ENCODE data around the gene HNRNPUL1. TPM values are rescaled to one million over a fixed set of nuclear protein-coding genes. Genes with fewer than 3 reads are reported as not detected.
"Not testable (repeated sequence)": the region's sequence is repeated elsewhere in the genome, so short reads cannot be mapped to it uniquely, and the experiment has no call there.

Gene HNRNPUL1
- total and polyA plus RNA-seq, 12 donors: 55.5 to 151 (median 106) TPM

- DNase-seq: no peak
- peaks cover 0 to 39% (median 0%) of the 10 kb centered on the region in 7 donors for H3K27me3 ChIP-seq
- ATAC-seq: no peak
- peaks cover 0 to 14% (median 0%) of the 10 kb centered on the region in 9 donors for H3K36me3 ChIP-seq
- no peak overlapping the region for H3K27ac ChIP-seq
- no peak overlapping the region for H3K4me3 ChIP-seq
- no peak for TF ChIP-seq CTCF (IDR thresholded peaks at IDR 0.05)
- WGBS, 2 donors: 86 to 87% methylated on average over 3 of the region's 3 CpGs
- intact Hi-C loops (cut with DNase I): loop anchor here in 3 of 10 donors (5.0 kb wide), 1 partner anchor 34 kb away; the partner anchor contains the start of gene HNRNPUL1 (in 3 of the 3)
- no peaks in the 10 kb centered on the region for H3K9me3 ChIP-seq
- H3K4me1 ChIP-seq: peaks cover 5 to 23% (median 15%) of the 10 kb centered on the region in 9 donors
Observed at GRCh38 chr19:41228486-41228885, 35.7 kb upstream of the HNRNPUL1 start.

- not testable (repeated sequence) for H3K4me3 ChIP-seq, DNase-seq, H3K9me3 ChIP-seq, ATAC-seq, H3K27ac ChIP-seq
- peaks cover 0 to 21% (median 0%) of the 10 kb centered on the region in 9 donors for H3K36me3 ChIP-seq
- WGBS, 2 donors: 84 to 95% methylated on average over 5 of the region's 5 CpGs
- peaks cover 0 to 39% (median 0%) of the 10 kb centered on the region in 7 donors for H3K27me3 ChIP-seq
- intact Hi-C loops (cut with DNase I): loop anchor here in 3 of 10 donors (5.0 kb wide), 1 partner anchor 33 kb away; the partner anchor contains the start of gene HNRNPUL1 (in 3 of the 3)
- peaks cover 5 to 21% (median 15%) of the 10 kb centered on the region in 9 donors for H3K4me1 ChIP-seq
Observed at GRCh38 chr19:41229338-41229737, 34.8 kb upstream of the HNRNPUL1 start.

- DNase-seq (no peak), ATAC-seq (no peak)
- H3K36me3 ChIP-seq: peaks cover 0 to 26% (median 3%) of the 10 kb centered on the region in 9 donors
- 97% methylated on average over 3 of the region's 3 CpGs for WGBS, 2 donors
- peaks cover 0 to 32% (median 0%) of the 10 kb centered on the region in 7 donors for H3K27me3 ChIP-seq
- no peak overlapping the region for H3K27ac ChIP-seq
- no peaks in the 10 kb centered on the region for H3K9me3 ChIP-seq
- H3K4me3 ChIP-seq: no peak overlapping the region
- no peak for TF ChIP-seq CTCF (IDR thresholded peaks at IDR 0.05)
- peaks cover 5 to 21% (median 15%) of the 10 kb centered on the region in 9 donors for H3K4me1 ChIP-seq
- intact Hi-C loops (cut with DNase I): no loop called here
Observed at GRCh38 chr19:41230067-41230857, 33.9 kb upstream of the HNRNPUL1 start.

- H3K27ac ChIP-seq: peak overlapping the region in 1 of 10 donors; percentile 49
- H3K27me3 ChIP-seq: peaks cover 0 to 9% (median 0%) of the 10 kb centered on the region in 7 donors
- intact Hi-C loops (cut with DNase I): no loop called here
- ATAC-seq: no peak
- TF ChIP-seq CTCF (IDR thresholded peaks at IDR 0.05): no peak
- no peak overlapping the region for H3K4me3 ChIP-seq
- peaks cover 0 to 8% (median 0%) of the 10 kb centered on the region in 9 donors for H3K4me1 ChIP-seq
- no peak for DNase-seq
- WGBS, 2 donors: 97% methylated on average over 8 of the region's 8 CpGs
- H3K36me3 ChIP-seq: peaks cover 0 to 50% (median 3%) of the 10 kb centered on the region in 9 donors
- no peaks in the 10 kb centered on the region for H3K9me3 ChIP-seq
Observed at GRCh38 chr19:41232686-41233085, 31.5 kb upstream of the HNRNPUL1 start.

All from heart right ventricle (tissue), 16 donors.